Muscle layer of colon (tissue), 2 donors: ENCODE results near the gene WFS1.

Experiments used
- H3K27ac ChIP-seq: one replicate; pipeline ENCODE4 v1.7.0; 2013; ENCODE audit warnings: low read depth, mild to moderate bottlenecking, low read length, moderate library complexity
- H3K27me3 ChIP-seq, 2 donors: one replicate each; pipeline ENCODE4 v1.7.0; 2013; ENCODE audit warnings: low read length in 2 of 2, mild to moderate bottlenecking in 2 of 2; ENCODE audit not compliant: insufficient read depth in 2 of 2, control insufficient read depth in 1 of 2
- H3K36me3 ChIP-seq: one replicate; pipeline ENCODE4 v1.7.0; 2013; ENCODE audit warnings: mild to moderate bottlenecking, low read length; ENCODE audit not compliant: insufficient read depth
- H3K4me1 ChIP-seq: one replicate; pipeline ENCODE4 v1.7.0; 2013; ENCODE audit warnings: mild to moderate bottlenecking, low read length; ENCODE audit not compliant: insufficient read depth
- H3K4me3 ChIP-seq, 2 donors: one replicate each; pipeline ENCODE4 v1.7.0; 2013; ENCODE audit warnings: low read length in 2 of 2, low read depth in 1 of 2, mild to moderate bottlenecking in 1 of 2, moderate library complexity in 1 of 2
- H3K9ac ChIP-seq: one replicate; pipeline ENCODE4 v1.7.0; 2013; ENCODE audit warnings: low read length
- H3K9me3 ChIP-seq: one replicate; pipeline ENCODE4 v1.7.0; 2013; ENCODE audit warnings: mild to moderate bottlenecking, low read length
- donor health status: abdominal sarcoma.
- donor health status: Adenocarcinoma of cecum.

Gene WFS1

GRCh38 chr4:6253111-6253510 is 16.5 kb upstream of the WFS1 start:
- H3K27ac ChIP-seq = no peak overlapping the region
- no peaks in the 10 kb centered on the region for H3K36me3 ChIP-seq
- no peak overlapping the region for H3K4me3 ChIP-seq
- no peaks in the 10 kb centered on the region for H3K9me3 ChIP-seq
- H3K9ac ChIP-seq = no peak overlapping the region
- no peaks in the 10 kb centered on the region for H3K4me1 ChIP-seq
- peaks cover 0 to 15% of the 10 kb centered on the region in 2 donors for H3K27me3 ChIP-seq

GRCh38 chr4:6253961-6254360 is 15.7 kb upstream of the WFS1 start:
- H3K27ac ChIP-seq = no peak overlapping the region
- H3K4me1 ChIP-seq = no peaks in the 10 kb centered on the region
- no peaks in the 10 kb centered on the region for H3K36me3 ChIP-seq
- H3K9me3 ChIP-seq = no peaks in the 10 kb centered on the region
- H3K9ac ChIP-seq = no peak overlapping the region
- H3K4me3 ChIP-seq = no peak overlapping the region
- H3K27me3 ChIP-seq = peaks cover 0 to 9% of the 10 kb centered on the region in 2 donors

GRCh38 chr4:6256141-6256540 is 13.5 kb upstream of the WFS1 start:
- no peaks in the 10 kb centered on the region for H3K36me3 ChIP-seq
- no peak overlapping the region for H3K4me3 ChIP-seq
- H3K4me1 ChIP-seq = no peaks in the 10 kb centered on the region
- no peak overlapping the region for H3K9ac ChIP-seq
- no peaks in the 10 kb centered on the region for H3K9me3 ChIP-seq
- no peak overlapping the region for H3K27ac ChIP-seq
- peaks cover 0 to 4% of the 10 kb centered on the region in 2 donors for H3K27me3 ChIP-seq

GRCh38 chr4:6257247-6258025 is 12.2 kb upstream of the WFS1 start:
- H3K9me3 ChIP-seq = no peaks in the 10 kb centered on the region
- peaks cover 0 to 4% of the 10 kb centered on the region in 2 donors for H3K27me3 ChIP-seq
- H3K36me3 ChIP-seq = no peaks in the 10 kb centered on the region
- no peak overlapping the region for H3K9ac ChIP-seq
- H3K4me3 ChIP-seq = no peak overlapping the region
- H3K4me1 ChIP-seq = no peaks in the 10 kb centered on the region
- H3K27ac ChIP-seq = no peak overlapping the region

GRCh38 chr4:6258026-6258360 is 11.7 kb upstream of the WFS1 start:
- Histone ChIP-seq H3K9me3 (no peaks in the 10 kb centered on the region), H3K4me3 (no peak overlapping the region), H3K36me3 (no peaks in the 10 kb centered on the region), H3K9ac (no peak overlapping the region), H3K4me1 (no peaks in the 10 kb centered on the region), H3K27ac (no peak overlapping the region), H3K27me3 (peaks cover 0 to 4% of the 10 kb centered on the region in 2 donors)

GRCh38 chr4:6258741-6259140 is 10.9 kb upstream of the WFS1 start:
- H3K27ac ChIP-seq = no peak overlapping the region
- H3K4me3 ChIP-seq = no peak overlapping the region
- H3K27me3 ChIP-seq = peaks cover 0 to 4% of the 10 kb centered on the region in 2 donors
- H3K36me3 ChIP-seq = no peaks in the 10 kb centered on the region
- no peaks in the 10 kb centered on the region for H3K4me1 ChIP-seq
- no peaks in the 10 kb centered on the region for H3K9me3 ChIP-seq
- H3K9ac ChIP-seq = no peak overlapping the region

GRCh38 chr4:6259886-6260285 is 9.8 kb upstream of the WFS1 start:
- Histone ChIP-seq H3K9ac (no peak overlapping the region), H3K27me3 (peaks cover 0 to 4% of the 10 kb centered on the region in 2 donors), H3K36me3 (no peaks in the 10 kb centered on the region), H3K4me3 (no peak overlapping the region), H3K9me3 (no peaks in the 10 kb centered on the region), H3K4me1 (no peaks in the 10 kb centered on the region), H3K27ac (no peak overlapping the region)

- peaks cover 0 to 3% of the 10 kb centered on the region in 2 donors for H3K27me3 ChIP-seq
- no peak overlapping the region for H3K27ac ChIP-seq
- H3K9ac ChIP-seq = no peak overlapping the region
- no peaks in the 10 kb centered on the region for H3K9me3 ChIP-seq
- no peak overlapping the region for H3K4me3 ChIP-seq
- no peaks in the 10 kb centered on the region for H3K36me3 ChIP-seq
- H3K4me1 ChIP-seq = no peaks in the 10 kb centered on the region
These were observed 7.5 kb upstream of the WFS1 start for GRCh38 chr4:6262176-6262575.

- no peaks in the 10 kb centered on the region for H3K9me3 ChIP-seq
These were observed 6.7 kb upstream of the WFS1 start for GRCh38 chr4:6262847-6263487.

GRCh38 chr4:6263526-6264224 is 6.0 kb upstream of the WFS1 start:
- no peak overlapping the region for H3K27ac ChIP-seq
- no peaks in the 10 kb centered on the region for H3K4me1 ChIP-seq
- no peaks in the 10 kb centered on the region for H3K36me3 ChIP-seq
- H3K9me3 ChIP-seq = no peaks in the 10 kb centered on the region
- H3K27me3 ChIP-seq = no peaks in the 10 kb centered on the region
- H3K4me3 ChIP-seq = no peak overlapping the region
- H3K9ac ChIP-seq = no peak overlapping the region

More at GRCh38 chr4:6262847-6263487, 6.7 kb upstream of the WFS1 start:
- Histone ChIP-seq H3K4me1 (no peaks in the 10 kb centered on the region), H3K4me3 (no peak overlapping the region), H3K27ac (no peak overlapping the region), H3K36me3 (no peaks in the 10 kb centered on the region), H3K9ac (no peak overlapping the region), H3K27me3 (no peaks in the 10 kb centered on the region)

- Histone ChIP-seq H3K36me3 (no peaks in the 10 kb centered on the region), H3K27me3 (no peaks in the 10 kb centered on the region), H3K9ac (no peak overlapping the region), H3K27ac (no peak overlapping the region), H3K4me3 (no peak overlapping the region), H3K9me3 (no peaks in the 10 kb centered on the region), H3K4me1 (peaks cover 4% of the 10 kb centered on the region)
These were observed 5.5 kb upstream of the WFS1 start for GRCh38 chr4:6264225-6264540.
